UCSD-AML1 (cell line): ENCODE measurements around the gene PBRM1.
A peak's percentile ranks its signal among the peaks of the same experiment; 100 is the strongest.
"Not testable (repeated sequence)": the region's sequence is repeated elsewhere in the genome, so short reads cannot be mapped to it uniquely, and the experiment has no call there.

Source experiments
- DNase-seq: peaks from one replicate; lab custom pipeline; 2025; ENCODE audit not compliant: unreplicated experiment; lab: John Stamatoyannopoulos, UW

The PBRM1 gene

GRCh38 chr3:52685709-52686691, at the start of gene PBRM1, which contains the start of gene GNL3:
Gene PBRM1, minus strand, starts transcription at chr3:52685913.
Gene GNL3, plus strand, starts transcription at chr3:52686032. Its CDS starts 61 bp downstream, at chr3:52686093.
- DNase-seq, result peak; percentile 93

- no peak for DNase-seq
Observed at GRCh38 chr3:52733256-52733891, 47.7 kb upstream of the PBRM1 start.

- DNase-seq, result no peak
Observed at GRCh38 chr3:52731590-52731989, 45.9 kb upstream of the PBRM1 start.

GRCh38 chr3:52730681-52731080, 45.0 kb upstream of the PBRM1 start:
- DNase-seq, result no peak

GRCh38 chr3:52728753-52729152, 43.0 kb upstream of the PBRM1 start:
- not testable (repeated sequence) for DNase-seq

GRCh38 chr3:52724511-52724910, 38.8 kb upstream of the PBRM1 start:
- DNase-seq, result no peak

GRCh38 chr3:52723935-52724334, 38.2 kb upstream of the PBRM1 start:
- no peak for DNase-seq

- DNase-seq, result no peak
Observed at GRCh38 chr3:52722491-52722890, 36.8 kb upstream of the PBRM1 start.

- no peak for DNase-seq
Observed at GRCh38 chr3:52721730-52722008, 36.0 kb upstream of the PBRM1 start.

- peak; percentile 70 for DNase-seq
Observed at GRCh38 chr3:52721002-52721729, 35.5 kb upstream of the PBRM1 start.

- no peak for DNase-seq
Observed at GRCh38 chr3:52719618-52720017, 33.9 kb upstream of the PBRM1 start.

- peak; percentile 31 for DNase-seq
Observed at GRCh38 chr3:52715714-52716305, 30.1 kb upstream of the PBRM1 start.

GRCh38 chr3:52714335-52715302, 28.9 kb upstream of the PBRM1 start:
- DNase-seq, result no peak

GRCh38 chr3:52712291-52713212, 26.8 kb upstream of the PBRM1 start:
- DNase-seq, result no peak

- no peak for DNase-seq
Observed at GRCh38 chr3:52710512-52710911, 24.8 kb upstream of the PBRM1 start.

GRCh38 chr3:52707585-52707984, 21.9 kb upstream of the PBRM1 start:
- no peak for DNase-seq

- peak; percentile 89 for DNase-seq
Observed at GRCh38 chr3:52705688-52706686, 20.3 kb upstream of the PBRM1 start, which contains the start of the genes GLT8D1 and SPCS1. Gene GLT8D1, minus strand, starts transcription at chr3:52705791. Its CDS starts 5,331 bp downstream, at chr3:52700460. Gene SPCS1, plus strand, starts transcription at chr3:52706106. Its CDS starts 141 bp downstream, at chr3:52706247.

- DNase-seq, result no peak
Observed at GRCh38 chr3:52705438-52705687, 19.6 kb upstream of the PBRM1 start.
